ENCODE measurements around the gene RNF10. TPM values are rescaled to one million over a fixed set of nuclear protein-coding genes. Genes with fewer than 3 reads are reported as not detected.

RNF10 gene
- total RNA-seq, 1 experiment from 2014 or later = 153 TPM

GRCh38 chr12:120557589-120557988, 23.4 kb downstream of the RNF10 start:
- H2BK12ac ChIP-seq (ENCODE audit: insufficient read length, low read depth, low read length) = no peak overlapping the region
- no peaks in the 10 kb centered on the region for H3K27me3 Mint-ChIP-seq (ENCODE audit: low read depth)
- H3K4me3 Mint-ChIP-seq = no peak overlapping the region
- no peaks in the 10 kb centered on the region for H3K9me3 Mint-ChIP-seq
- H3K27ac Mint-ChIP-seq = no peak overlapping the region
- H4K8ac ChIP-seq (replicated peaks; ENCODE audit: insufficient read length, low read depth, low read length) = no peak overlapping the region
- H3K4me2 ChIP-seq (ENCODE audit: insufficient read depth, insufficient read length, low read length) = no peak overlapping the region
- H2BK20ac ChIP-seq (ENCODE audit: low read depth, low read length, poor library complexity, severe bottlenecking) = no peak overlapping the region
- H3K79me1 ChIP-seq (ENCODE audit: insufficient read depth, low read depth, low read length, poor library complexity, severe bottlenecking) = no peaks in the 10 kb centered on the region
- H4K91ac ChIP-seq (ENCODE audit: insufficient read length, low read depth, low read length) = no peak overlapping the region
- no peaks in the 10 kb centered on the region for H3K27me3 ChIP-seq (ENCODE audit: insufficient read depth, low read length)
- H3K56ac ChIP-seq (ENCODE audit: insufficient read length, low read depth, low read length) = no peak overlapping the region
- H2AFZ ChIP-seq (ENCODE audit: low read length) = no peak overlapping the region
- H3K9me3 ChIP-seq (ENCODE audit: control insufficient read depth, low read depth, low read length) = no peaks in the 10 kb centered on the region
- H3K36me3 Mint-ChIP-seq (ENCODE audit: insufficient read depth in 1 of 3, low read depth in 3 of 3) = peaks cover 32 to 72% (median 70%) of the 10 kb centered on the region in 3 experiments; a peak in 6 of 7 replicates
- no peak overlapping the region for H3K23ac ChIP-seq (ENCODE audit: insufficient read length, low read depth, low read length)
- no peak for DNase-seq
- H4K20me1 ChIP-seq (ENCODE audit: control insufficient read depth, insufficient read depth, insufficient read length) = no peaks in the 10 kb centered on the region
- no peak overlapping the region for H3K4ac ChIP-seq (ENCODE audit: low read depth, low read length)
- no CpG with 5 or more reads among the region's 2 CpGs for WGBS (ENCODE audit: extremely low coverage, insufficient read length, low lambda C conversion rate)
- no peaks in the 10 kb centered on the region for H3K79me2 ChIP-seq (ENCODE audit: insufficient read depth, low read length)
- TF ChIP-seq CTCF (conservative IDR thresholded peaks at IDR 0.05) = no peak
- H3T11ph ChIP-seq (ENCODE audit: low read length) = no peak overlapping the region
- no peaks in the 10 kb centered on the region for H3K4me1 Mint-ChIP-seq
- H3K14ac ChIP-seq (ENCODE audit: insufficient read depth, low read length) = no peak overlapping the region
- no peak overlapping the region for H3K18ac ChIP-seq (ENCODE audit: insufficient read length, low read depth, low read length)
- no peak overlapping the region for H2AK5ac ChIP-seq (ENCODE audit: insufficient read length, low read length)
- H2BK5ac ChIP-seq (ENCODE audit: insufficient read length, low read length) = no peak overlapping the region
- no peak overlapping the region for H4K5ac ChIP-seq (ENCODE audit: insufficient read length, low read depth, low read length)
- H3K23me2 ChIP-seq (ENCODE audit: insufficient read length, low read depth, low read length, poor library complexity, severe bottlenecking) = no peaks in the 10 kb centered on the region
- H3K27ac ChIP-seq (ENCODE audit: insufficient read length, low read depth, low read length) = no peak overlapping the region
- H3K9ac ChIP-seq (ENCODE audit: extremely low read depth, insufficient read length, low read length) = no peak overlapping the region
- no peaks in the 10 kb centered on the region for H3K4me1 ChIP-seq (ENCODE audit: insufficient read depth, low read length)
- no peak overlapping the region for H2BK15ac ChIP-seq (ENCODE audit: low read depth, low read length)
- no peak overlapping the region for H2BK120ac ChIP-seq (ENCODE audit: low read depth, low read length, poor library complexity, severe bottlenecking)

All from H9 (cell line).